ENCODE data around the gene DUT.

DNA sequence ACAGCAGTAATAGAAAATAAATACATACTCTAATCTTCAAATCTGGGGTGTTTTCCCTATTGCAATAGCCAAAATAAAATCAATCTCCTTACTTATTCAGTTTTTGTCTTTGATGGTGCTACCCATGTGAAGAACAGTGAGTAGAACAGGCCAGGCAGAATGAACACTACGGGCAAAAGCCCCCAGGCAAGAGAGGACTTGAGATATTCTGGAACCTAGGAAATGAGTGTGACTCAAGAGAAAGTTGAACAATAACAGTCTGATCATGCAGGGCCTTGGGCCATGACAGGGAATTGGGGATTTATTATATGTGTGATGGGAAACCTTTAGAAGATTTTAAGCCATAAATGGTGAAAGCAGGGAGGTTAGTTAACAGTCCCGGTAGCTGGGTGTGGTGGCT is 14.0 kb upstream of the DUT start:
- TF ChIP-seq, protein P1, sequence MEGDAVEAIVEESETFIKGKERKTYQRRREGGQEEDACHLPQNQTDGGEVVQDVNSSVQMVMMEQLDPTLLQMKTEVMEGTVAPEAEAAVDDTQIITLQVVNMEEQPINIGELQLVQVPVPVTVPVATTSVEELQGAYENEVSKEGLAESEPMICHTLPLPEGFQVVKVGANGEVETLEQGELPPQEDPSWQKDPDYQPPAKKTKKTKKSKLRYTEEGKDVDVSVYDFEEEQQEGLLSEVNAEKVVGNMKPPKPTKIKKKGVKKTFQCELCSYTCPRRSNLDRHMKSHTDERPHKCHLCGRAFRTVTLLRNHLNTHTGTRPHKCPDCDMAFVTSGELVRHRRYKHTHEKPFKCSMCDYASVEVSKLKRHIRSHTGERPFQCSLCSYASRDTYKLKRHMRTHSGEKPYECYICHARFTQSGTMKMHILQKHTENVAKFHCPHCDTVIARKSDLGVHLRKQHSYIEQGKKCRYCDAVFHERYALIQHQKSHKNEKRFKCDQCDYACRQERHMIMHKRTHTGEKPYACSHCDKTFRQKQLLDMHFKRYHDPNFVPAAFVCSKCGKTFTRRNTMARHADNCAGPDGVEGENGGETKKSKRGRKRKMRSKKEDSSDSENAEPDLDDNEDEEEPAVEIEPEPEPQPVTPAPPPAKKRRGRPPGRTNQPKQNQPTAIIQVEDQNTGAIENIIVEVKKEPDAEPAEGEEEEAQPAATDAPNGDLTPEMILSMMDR (conservative IDR thresholded peaks at IDR 0.05): no peak
- no peak for TF ChIP-seq EZH2 (IDR thresholded peaks at IDR 0.05; ENCODE audit: low read depth)
